ENCODE results near the gene IQCM.

IQCM gene

DNA sequence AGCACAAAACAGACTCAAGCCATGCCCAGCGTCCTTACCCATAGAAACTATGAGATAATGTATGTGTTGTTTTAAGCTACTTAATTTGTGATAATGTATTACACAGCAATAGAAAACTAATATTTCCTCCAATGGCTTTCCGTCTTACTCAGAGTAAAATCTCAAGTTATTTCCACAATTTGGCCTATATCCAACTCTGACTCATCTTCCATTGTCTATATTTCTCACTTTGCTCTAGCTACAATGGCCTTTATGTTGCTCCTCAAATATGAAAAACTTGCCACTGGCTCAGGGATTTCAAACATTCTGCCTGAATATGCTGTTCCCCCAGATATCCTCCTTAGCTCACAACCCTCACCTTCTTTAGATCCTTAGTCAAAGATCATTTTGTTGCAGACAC is 31.6 kb downstream of the IQCM start:
- H3K27me3 ChIP-seq (replicated peaks) = no peaks in the 10 kb centered on the region
- in situ Hi-C loops (cut with HindIII; ENCODE audit: low pct_ligation_motif_present, low sequenced_read_pairs) = no loop called here
- DNase-seq = peak; percentile 6
- no peaks in the 10 kb centered on the region for H3K36me3 ChIP-seq (replicated peaks)
- no peak overlapping the region for H3K27ac ChIP-seq
- no peak for TF ChIP-seq CTCF (IDR thresholded peaks at IDR 0.05; ENCODE audit: low read depth, low read length, missing control alignments)
- no peak overlapping the region for H3K4me3 ChIP-seq (ENCODE audit: low read depth, low read length)

DNA sequence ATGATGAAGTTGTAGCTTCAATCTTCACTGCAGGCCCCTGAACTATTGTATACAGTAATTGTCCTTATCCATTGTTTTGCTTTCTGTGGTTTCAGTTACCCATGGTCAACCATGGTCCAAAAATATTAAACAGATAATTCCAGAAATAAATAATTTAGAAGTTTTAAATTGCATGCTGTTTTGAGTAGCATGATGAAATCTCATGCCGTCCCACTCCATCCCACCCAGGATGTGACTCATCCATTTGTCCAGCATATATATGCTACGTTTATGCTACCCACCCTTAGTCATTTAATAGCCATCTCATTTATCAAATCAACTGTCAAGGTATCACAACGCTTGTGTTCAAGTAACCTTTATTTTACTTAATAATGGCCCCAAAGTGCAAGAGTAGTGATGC is 34.5 kb downstream of the IQCM start:
- H3K4me3 ChIP-seq (ENCODE audit: low read depth, low read length) = no peak overlapping the region
- in situ Hi-C loops (cut with HindIII; ENCODE audit: low pct_ligation_motif_present, low sequenced_read_pairs) = no loop called here
- H3K27me3 ChIP-seq (replicated peaks) = no peaks in the 10 kb centered on the region
- peak; percentile 76 for DNase-seq
- peak overlapping the region; percentile 2 for H3K27ac ChIP-seq
- no peak for TF ChIP-seq CTCF (IDR thresholded peaks at IDR 0.05; ENCODE audit: low read depth, low read length, missing control alignments)
- no peaks in the 10 kb centered on the region for H3K36me3 ChIP-seq (replicated peaks)

DNA sequence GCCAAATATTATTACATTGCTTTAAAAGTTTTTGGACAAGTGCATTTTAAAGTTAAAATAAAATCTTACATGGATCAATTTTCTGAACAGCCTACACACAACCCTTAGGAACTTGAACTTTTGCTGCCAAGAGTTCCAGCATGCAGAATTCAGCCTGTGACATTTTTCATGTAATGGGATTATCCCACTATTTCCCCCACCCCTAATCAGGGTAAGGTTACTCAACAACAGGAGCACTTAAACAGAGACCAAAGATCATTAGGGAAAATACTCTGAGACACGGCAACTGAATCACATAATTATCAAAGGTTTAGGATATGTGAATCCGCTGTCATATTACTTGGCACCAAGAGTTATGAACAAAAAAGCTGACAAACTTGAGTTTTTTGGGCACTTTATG is 47.2 kb downstream of the IQCM start:
- H3K4me3 ChIP-seq (ENCODE audit: low read depth, low read length) = no peak overlapping the region
- H3K27ac ChIP-seq = no peak overlapping the region
- no peak for TF ChIP-seq CTCF (IDR thresholded peaks at IDR 0.05; ENCODE audit: low read depth, low read length, missing control alignments)
- no peaks in the 10 kb centered on the region for H3K27me3 ChIP-seq (replicated peaks)
- in situ Hi-C loops (cut with HindIII; ENCODE audit: low pct_ligation_motif_present, low sequenced_read_pairs) = no loop called here
- no peak for DNase-seq
- no peaks in the 10 kb centered on the region for H3K36me3 ChIP-seq (replicated peaks)

DNA sequence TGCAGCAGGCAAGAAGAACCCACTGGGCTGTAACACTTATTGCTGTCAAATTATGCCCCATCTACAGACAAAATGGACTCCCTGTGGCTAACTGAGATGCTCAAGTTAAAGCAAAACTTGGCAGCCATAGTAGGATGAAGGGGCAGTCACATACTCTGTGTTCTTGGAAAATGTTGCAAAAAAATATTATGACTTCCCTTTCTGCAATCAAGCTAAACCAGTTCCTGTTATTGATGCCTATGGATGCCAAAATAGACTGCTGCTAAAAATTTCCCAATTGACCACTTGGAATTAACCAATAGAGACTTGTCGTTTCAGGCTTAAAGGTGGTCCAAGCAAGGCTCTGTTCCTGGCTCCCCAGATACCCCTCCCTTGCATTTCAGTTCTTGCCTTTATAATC is 49.5 kb downstream of the IQCM start:
- in situ Hi-C loops (cut with HindIII; ENCODE audit: low pct_ligation_motif_present, low sequenced_read_pairs) = no loop called here

DNA sequence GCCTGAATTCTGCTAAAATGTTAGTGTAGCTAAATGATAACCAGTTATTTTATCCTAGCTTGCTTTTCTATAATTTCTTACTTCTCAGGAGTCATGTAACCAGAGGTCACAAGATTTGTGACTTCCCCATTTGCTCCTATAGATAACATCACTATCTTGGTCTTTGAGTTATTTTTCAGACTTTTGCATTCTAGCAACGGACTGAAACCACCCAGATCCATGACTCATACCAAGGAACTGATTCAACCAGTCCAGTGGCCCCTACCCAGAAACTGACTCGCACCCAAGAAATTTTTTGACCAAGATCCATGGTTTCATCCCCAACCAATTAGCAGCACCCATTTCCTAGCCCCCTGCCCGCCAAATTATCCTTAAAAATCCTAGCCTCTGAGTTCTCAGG is 50.0 kb downstream of the IQCM start:
- in situ Hi-C loops (cut with HindIII; ENCODE audit: low pct_ligation_motif_present, low sequenced_read_pairs) = no loop called here
- Histone ChIP-seq H3K4me3 (ENCODE audit: low read depth, low read length) (no peak overlapping the region), H3K36me3 (replicated peaks) (no peaks in the 10 kb centered on the region), H3K27ac (no peak overlapping the region), H3K27me3 (replicated peaks) (no peaks in the 10 kb centered on the region)
- DNase-seq = peak; percentile 54
- TF ChIP-seq CTCF (IDR thresholded peaks at IDR 0.05; ENCODE audit: low read depth, low read length, missing control alignments) = no peak

More for the DNA sequence above, 49.5 kb downstream of the IQCM start:
- Histone ChIP-seq H3K4me3 (ENCODE audit: low read depth, low read length) (no peak overlapping the region), H3K36me3 (replicated peaks) (no peaks in the 10 kb centered on the region), H3K27ac (no peak overlapping the region), H3K27me3 (replicated peaks) (no peaks in the 10 kb centered on the region)
- TF ChIP-seq CTCF (IDR thresholded peaks at IDR 0.05; ENCODE audit: low read depth, low read length, missing control alignments) = no peak
- no peak for DNase-seq

DNA sequence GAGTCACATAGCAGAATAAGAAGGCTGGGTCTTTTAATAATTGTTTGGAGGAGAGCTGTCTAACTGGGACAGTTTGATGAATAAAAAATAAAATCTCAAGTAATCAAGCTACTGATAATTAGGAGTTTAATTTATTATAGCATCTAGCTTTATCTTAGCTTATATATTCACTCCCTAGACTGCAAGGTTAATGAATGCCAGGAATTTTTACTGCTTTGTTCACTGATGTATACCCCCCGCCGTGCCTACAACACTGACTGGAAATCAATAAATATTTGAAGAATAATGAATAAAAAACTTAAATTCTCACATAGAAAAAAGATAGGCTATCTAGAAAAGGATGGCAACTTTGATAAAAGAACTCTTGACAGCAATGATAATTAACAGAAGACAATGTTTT is 59.7 kb downstream of the IQCM start:
- no peak for DNase-seq
- Histone ChIP-seq H3K36me3 (replicated peaks) (no peaks in the 10 kb centered on the region), H3K4me3 (ENCODE audit: low read depth, low read length) (no peak overlapping the region), H3K27me3 (replicated peaks) (no peaks in the 10 kb centered on the region), H3K27ac (no peak overlapping the region)
- no peak for TF ChIP-seq CTCF (IDR thresholded peaks at IDR 0.05; ENCODE audit: low read depth, low read length, missing control alignments)
- in situ Hi-C loops (cut with HindIII; ENCODE audit: low pct_ligation_motif_present, low sequenced_read_pairs) = no loop called here
